Testis (tissue), 3 donors: Measurements from ENCODE around the gene POLR2E. TPM values are rescaled to one million over a fixed set of nuclear protein-coding genes. Genes with fewer than 3 reads are reported as not detected.
A peak's percentile ranks its signal among the peaks of the same experiment; 100 is the strongest.

Experiments
- DNase-seq: peaks from one replicate; pipeline ENCODE4 v3.0.0-alpha.2; 2019
- H3K27ac ChIP-seq, 2 donors: fragments of 200-600 bp; sonication (generic); one replicate each; pipeline ENCODE4 v1.5.1; 2019
- H3K27me3 ChIP-seq: fragments of 200-600 bp; sonication (generic); one replicate; pipeline ENCODE4 v1.5.1; 2019
- H3K36me3 ChIP-seq: fragments of 200-600 bp; sonication (generic); one replicate; pipeline ENCODE4 v1.5.1; 2017; ENCODE audit warnings: low read depth; ENCODE audit errors: missing control alignments
- H3K4me1 ChIP-seq: fragments of 200-600 bp; sonication (generic); one replicate; pipeline ENCODE4 v1.5.1; 2019
- H3K4me3 ChIP-seq, 2 donors: fragments of 200-600 bp; sonication (generic); one replicate each; pipeline ENCODE4 v1.5.1; 2017 to 2019
- H3K9me3 ChIP-seq: fragments of 200-600 bp; sonication (generic); one replicate; pipeline ENCODE4 v1.5.1; 2017
- POLR2A ChIP-seq: fragments of 450-650 bp; IDR thresholded peaks from one replicate; pipeline ENCODE4 v1.6.1; 2017; ENCODE audit warnings: antibody characterized with exemption, mild to moderate bottlenecking, moderate library complexity
- WGBS, 2 donors: methylation state at CpG; one replicate each; pipeline ENCODE4 v1.1.5; 2018; 5-methylcytosine and 5-hydroxymethylcytosine counted together
- intact Hi-C: fragments of 100-400 bp; cut with DNase I; formaldehyde crosslinking; loops from one replicate; pipeline ENCODE4 v1.15.1; 2023; ENCODE audit warnings: low total_unique reads
- polyA plus RNA-seq: library from polyadenylated mRNA; stranded (reverse); fragments of 350-450 nt; fragmentation: Illumina TruSeq; extraction: RNeasy Lipid Tissue Mini Kit (QIAGEN cat#74804); gene quantifications from one replicate; pipeline ENCODE4 v1.2.3, GENCODE V29; 2014; ENCODE audit warnings: low read depth, low replicate concordance; ENCODE audit not compliant: insufficient read depth
- total RNA-seq, 2 donors: library from RNA; depleted of rRNA; stranded (reverse); fragments of >200 nt; gene quantifications; one replicate each; pipeline ENCODE4 v1.2.3, GENCODE V29; 2016
- TF ChIP-seq, protein P1 (sequence below), 3 experiments: fragments of 450-650 bp in 2 of 3; fragments of 200-600 bp in 1 of 3; sonication (generic) in 1 of 3; IDR thresholded peaks; one replicate each; pipeline ENCODE4 v1.5.1; 2016 to 2019; ENCODE audit warnings: antibody characterized with exemption in 3 of 3, mild to moderate bottlenecking in 2 of 3, moderate library complexity in 1 of 3

POLR2E gene
- total and polyA plus RNA-seq, 3 donors from 2014 or later, result 96.5 to 246 (median 143) TPM

GRCh38 chr19:1103132-1103707, 8.0 kb upstream of the POLR2E start:
- Histone ChIP-seq H3K4me3 (peak overlapping the region; percentile 88 to 89), H3K27me3 (no peaks in the 10 kb centered on the region), H3K4me1 (peaks cover 52% of the 10 kb centered on the region), H3K9me3 (no peaks in the 10 kb centered on the region), H3K36me3 (no peaks in the 10 kb centered on the region), H3K27ac (peak overlapping the region; percentile 97 to 99)
- TF ChIP-seq POLR2A, result no peak
- TF ChIP-seq, protein P1, sequence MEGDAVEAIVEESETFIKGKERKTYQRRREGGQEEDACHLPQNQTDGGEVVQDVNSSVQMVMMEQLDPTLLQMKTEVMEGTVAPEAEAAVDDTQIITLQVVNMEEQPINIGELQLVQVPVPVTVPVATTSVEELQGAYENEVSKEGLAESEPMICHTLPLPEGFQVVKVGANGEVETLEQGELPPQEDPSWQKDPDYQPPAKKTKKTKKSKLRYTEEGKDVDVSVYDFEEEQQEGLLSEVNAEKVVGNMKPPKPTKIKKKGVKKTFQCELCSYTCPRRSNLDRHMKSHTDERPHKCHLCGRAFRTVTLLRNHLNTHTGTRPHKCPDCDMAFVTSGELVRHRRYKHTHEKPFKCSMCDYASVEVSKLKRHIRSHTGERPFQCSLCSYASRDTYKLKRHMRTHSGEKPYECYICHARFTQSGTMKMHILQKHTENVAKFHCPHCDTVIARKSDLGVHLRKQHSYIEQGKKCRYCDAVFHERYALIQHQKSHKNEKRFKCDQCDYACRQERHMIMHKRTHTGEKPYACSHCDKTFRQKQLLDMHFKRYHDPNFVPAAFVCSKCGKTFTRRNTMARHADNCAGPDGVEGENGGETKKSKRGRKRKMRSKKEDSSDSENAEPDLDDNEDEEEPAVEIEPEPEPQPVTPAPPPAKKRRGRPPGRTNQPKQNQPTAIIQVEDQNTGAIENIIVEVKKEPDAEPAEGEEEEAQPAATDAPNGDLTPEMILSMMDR (IDR thresholded peaks at IDR 0.05), result no peak
- intact Hi-C loops, result no loop called here
- DNase-seq, result no peak
- 33 to 34% methylated on average over 20 of the region's 20 CpGs for WGBS, 2 donors

- H3K9me3 ChIP-seq, result no peaks in the 10 kb centered on the region
- H3K4me1 ChIP-seq, result peaks cover 53% of the 10 kb centered on the region
- intact Hi-C loops, result no loop called here
- H3K36me3 ChIP-seq, result no peaks in the 10 kb centered on the region
- WGBS, 2 donors, result 72 to 81% methylated on average over 17 of the region's 17 CpGs
- H3K4me3 ChIP-seq, result no peak overlapping the region
- H3K27ac ChIP-seq, result peak overlapping the region; percentile 74 to 99
- TF ChIP-seq POLR2A, result no peak
- TF ChIP-seq, protein P1 (IDR thresholded peaks at IDR 0.05), result no peak
- H3K27me3 ChIP-seq, result no peaks in the 10 kb centered on the region
- DNase-seq, result no peak
Observed at GRCh38 chr19:1102407-1103131, 7.4 kb upstream of the POLR2E start.

GRCh38 chr19:1101337-1101698, 6.1 kb upstream of the POLR2E start:
- WGBS, 2 donors, result 33% methylated on average over 9 of the region's 9 CpGs; no CpG with 5 or more reads in 1 of the 2 donors
- H3K36me3 ChIP-seq, result no peaks in the 10 kb centered on the region
- no peak overlapping the region for H3K4me3 ChIP-seq
- DNase-seq, result no peak
- TF ChIP-seq POLR2A, result no peak
- TF ChIP-seq, protein P1 (IDR thresholded peaks at IDR 0.05), result no peak
- intact Hi-C loops, result no loop called here
- H3K4me1 ChIP-seq, result peaks cover 53% of the 10 kb centered on the region
- peak overlapping the region; percentile 74 to 99 for H3K27ac ChIP-seq
- H3K9me3 ChIP-seq, result no peaks in the 10 kb centered on the region
- no peaks in the 10 kb centered on the region for H3K27me3 ChIP-seq

- Histone ChIP-seq H3K4me3 (no peak overlapping the region), H3K27me3 (no peaks in the 10 kb centered on the region), H3K36me3 (no peaks in the 10 kb centered on the region), H3K9me3 (no peaks in the 10 kb centered on the region), H3K27ac (peak overlapping the region in 1 of 2 donors; percentile 61), H3K4me1 (peaks cover 48% of the 10 kb centered on the region)
- WGBS, 2 donors, result 53 to 64% methylated on average over 14 to 15 of the region's 15 CpGs
- TF ChIP-seq, protein P1 (IDR thresholded peaks at IDR 0.05), result no peak
- TF ChIP-seq POLR2A, result no peak
- no peak for DNase-seq
- intact Hi-C loops, result no loop called here
Observed at GRCh38 chr19:1098177-1099051, 3.2 kb upstream of the POLR2E start.
